HG02763 (cell line): ENCODE results near the gene SLC41A2.
"Not testable (repeated sequence)": the region's sequence is repeated elsewhere in the genome, so short reads cannot be mapped to it uniquely, and the experiment has no call there.

Experiments
- ATAC-seq: cut with Tn5 transposase; IDR thresholded peaks from one replicate; pipeline ENCODE4 v1.9.1; 2021; ENCODE audit warnings: mild to moderate bottlenecking, moderate library complexity; ENCODE audit not compliant: unreplicated experiment

SLC41A2 gene

DNA sequence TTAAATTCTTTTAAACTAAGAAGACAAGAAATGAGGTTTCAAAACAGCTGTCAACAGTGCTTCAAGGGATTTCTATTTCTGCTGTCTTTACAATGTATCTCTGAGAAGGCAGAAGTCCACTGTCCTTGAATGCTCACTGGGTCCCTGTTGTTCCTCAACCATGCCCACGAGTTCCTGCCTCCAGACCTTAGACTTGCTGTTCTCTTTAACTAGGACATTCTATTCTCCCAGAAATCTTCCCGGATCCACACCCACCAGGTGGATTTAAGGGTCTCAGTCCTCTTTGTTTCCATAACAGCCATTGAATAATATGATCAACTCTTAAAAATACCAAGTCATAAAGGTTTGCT lies 6.7 kb upstream of the SLC41A2 start:
- ATAC-seq: no peak

DNA sequence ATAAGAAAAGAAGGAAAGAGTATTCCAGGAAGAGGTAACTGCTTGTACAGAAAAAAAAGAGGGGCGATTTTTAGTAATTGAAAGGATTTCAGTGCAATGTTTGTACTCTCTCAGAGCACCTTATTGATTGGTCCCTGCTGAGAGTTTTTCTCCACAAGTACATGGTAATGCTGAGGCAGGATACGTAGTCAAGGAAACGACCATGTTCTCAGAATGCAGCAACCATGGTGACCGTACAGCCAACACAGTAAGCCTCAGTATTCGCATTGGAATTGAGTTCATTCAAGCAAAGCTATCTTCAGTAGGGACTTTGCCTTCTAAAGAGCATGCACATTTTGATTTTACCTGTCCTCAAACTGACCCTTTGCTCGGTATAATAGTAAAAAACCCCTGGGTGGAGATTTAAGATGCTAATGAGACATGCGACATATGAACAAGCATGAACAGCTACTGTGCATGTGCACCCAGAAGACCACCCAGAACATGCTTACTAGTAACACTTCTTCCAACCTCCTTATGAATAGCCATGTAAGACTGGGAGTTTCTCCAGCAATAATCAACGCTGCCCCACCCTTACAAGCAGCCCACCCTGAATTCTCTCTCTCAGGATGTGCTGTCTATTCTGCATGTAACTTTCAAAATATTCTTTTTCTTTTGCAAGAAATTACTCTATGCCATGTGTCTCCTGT lies 6.2 kb upstream of the SLC41A2 start:
- ATAC-seq: no peak

DNA sequence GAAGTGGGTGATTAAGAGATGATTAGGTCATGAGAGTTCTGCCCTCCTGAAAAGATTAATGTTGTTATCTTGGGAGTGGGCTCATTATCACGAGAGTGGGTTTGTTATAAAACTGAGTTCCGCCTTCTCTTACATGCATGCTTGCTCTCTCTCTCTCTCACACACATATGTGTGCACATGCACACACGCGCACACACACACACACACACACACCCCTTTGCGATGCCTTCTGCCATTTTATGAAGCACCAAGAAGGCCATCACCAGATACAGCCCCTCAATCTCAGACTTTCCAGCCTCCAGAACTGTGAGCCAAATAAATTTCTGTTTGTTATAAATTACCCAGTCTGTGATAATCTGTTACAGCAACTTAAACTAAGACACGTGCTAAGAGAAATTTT lies 5.7 kb upstream of the SLC41A2 start:
- ATAC-seq: no peak

DNA sequence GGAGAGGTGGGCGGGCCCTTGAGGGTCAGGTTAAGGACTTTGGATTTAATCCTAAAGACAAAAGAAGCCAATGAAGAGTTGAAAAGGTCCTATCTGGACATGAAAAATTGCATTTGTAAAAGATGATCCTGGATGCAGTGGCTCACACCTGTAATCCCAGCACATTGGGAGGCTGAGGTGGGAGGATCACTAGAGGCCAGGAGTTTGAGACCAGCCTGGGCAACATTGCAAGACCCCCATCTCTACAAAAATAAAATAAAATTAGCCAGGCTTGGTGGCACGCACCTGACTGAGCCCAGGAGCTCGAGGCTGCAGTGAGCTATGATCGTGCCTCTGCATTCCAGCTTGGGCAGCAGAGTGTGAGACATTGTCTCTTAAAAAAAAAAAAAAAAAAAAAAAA lies 2.4 kb upstream of the SLC41A2 start:
- no peak for ATAC-seq

DNA sequence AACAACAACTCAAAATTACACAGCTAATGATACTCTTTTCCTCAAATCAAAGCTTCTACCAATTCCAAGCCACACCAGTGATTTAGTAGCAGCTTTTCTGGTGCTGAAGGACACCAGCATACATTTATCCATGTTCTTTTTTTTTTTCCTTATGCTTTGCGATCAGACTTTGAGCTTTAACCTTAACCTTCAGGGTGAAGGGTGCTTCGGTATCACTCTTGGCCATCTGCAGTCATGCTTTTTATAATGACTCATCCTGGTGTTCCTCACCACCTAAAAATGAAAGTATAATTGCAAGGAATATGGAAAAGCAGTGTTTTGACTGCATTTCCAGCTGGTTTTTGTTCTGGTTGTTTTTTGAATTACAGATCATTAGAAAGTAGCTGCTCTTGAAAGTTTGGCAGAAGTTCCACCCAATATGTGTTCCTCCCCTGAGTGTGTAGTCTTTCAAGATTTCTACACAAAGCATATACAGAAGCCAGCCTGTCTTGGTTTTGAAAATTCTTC lies 1.3 kb upstream of the SLC41A2 start:
- ATAC-seq: no peak

DNA sequence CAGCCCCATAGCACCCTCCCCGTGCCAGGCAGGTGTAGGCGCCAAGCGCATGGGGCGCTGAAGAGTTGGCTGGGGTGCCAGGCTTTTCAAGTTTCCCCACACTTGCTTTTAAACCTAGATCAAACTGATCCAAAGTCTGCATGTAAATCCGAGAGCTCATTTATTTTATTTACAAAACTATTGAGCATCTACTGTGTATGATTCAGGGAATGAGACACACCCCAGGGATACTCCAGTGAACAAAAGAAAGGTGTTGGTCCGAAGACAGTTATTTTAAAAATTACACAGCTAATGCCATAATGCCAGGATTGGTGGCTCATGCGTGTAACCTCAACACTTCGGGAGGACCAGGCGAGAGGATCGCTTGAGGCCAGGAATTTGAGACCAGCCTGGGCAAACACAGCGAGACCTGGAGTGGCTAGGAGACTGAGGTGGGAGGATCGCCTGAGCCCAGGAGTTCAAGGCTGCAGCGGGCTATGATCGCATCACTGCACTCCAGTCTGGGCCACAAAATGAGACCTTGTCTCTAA lies 780 bp upstream of the SLC41A2 start:
- ATAC-seq: no peak

DNA sequence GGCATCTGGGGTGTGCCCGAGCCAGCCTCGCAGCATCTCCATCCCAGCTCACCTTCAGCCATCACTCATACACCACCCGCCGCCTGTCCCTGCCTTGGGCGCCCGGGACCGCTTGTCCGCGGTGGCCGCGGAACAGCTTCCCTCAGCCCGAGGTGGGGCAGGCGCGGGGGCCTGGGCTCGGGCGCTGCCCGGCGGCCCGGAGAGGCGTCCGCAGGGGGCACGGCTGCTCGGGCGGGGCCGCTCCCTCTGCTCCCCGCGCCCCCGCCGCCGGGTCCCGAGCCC lies 430 bp downstream of the SLC41A2 start:
- ATAC-seq: no peak

DNA sequence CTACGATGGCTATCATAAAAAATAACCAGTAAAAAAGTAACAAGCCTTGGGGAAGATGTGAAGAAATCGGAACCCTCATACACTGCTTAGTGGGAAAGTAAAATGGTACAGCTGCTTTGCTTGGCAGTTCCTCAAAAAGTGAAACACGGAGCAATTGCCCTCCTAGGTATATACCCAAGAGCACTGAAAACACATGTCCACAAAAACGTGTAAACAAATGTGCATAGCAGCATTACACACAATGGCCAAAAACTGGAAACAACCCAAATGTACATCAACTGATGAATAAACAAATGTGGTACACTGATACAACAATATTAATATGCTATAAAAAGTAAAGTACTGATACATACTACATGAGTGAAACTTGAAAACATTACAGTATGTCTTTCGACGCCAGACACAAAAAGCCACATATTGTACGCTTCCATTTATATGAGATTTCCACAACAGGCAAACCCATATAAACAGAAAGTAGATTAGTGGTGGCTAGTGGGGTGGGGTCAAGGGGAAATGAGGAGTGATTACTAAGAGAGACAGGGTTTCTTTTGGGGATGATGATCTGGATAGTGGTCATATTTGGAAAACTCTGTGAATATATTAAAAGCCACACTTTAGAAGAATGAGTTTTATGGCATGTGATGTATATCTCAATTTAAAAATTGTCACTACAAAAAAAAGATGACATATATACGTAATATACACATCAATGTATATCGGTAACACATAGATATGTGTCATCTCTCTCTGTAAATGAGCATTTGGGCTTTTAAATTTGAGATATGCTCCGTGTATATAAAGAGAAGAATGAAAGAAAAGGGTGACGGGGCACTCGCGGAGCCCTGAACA lies 996 bp downstream of the SLC41A2 start:
- no peak for ATAC-seq

DNA sequence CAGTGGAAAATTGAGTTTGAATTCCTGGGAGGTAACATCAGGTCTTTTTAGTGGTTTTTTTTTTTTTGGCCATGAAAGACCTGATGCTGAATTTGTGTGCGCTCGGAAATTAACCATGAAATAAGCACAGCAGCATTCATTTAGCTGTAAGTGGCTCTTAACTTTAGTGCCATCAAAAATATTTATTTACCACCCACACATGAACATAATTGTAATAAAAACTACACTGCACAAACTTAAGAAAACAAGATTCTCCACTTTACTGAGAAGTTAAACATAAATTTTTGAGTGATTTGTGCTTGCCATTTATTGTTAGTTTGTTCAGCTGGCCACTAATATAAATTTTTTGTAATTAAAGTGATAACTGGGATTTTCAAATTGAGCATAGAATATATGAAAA lies 2.4 kb downstream of the SLC41A2 start:
- no peak for ATAC-seq

DNA sequence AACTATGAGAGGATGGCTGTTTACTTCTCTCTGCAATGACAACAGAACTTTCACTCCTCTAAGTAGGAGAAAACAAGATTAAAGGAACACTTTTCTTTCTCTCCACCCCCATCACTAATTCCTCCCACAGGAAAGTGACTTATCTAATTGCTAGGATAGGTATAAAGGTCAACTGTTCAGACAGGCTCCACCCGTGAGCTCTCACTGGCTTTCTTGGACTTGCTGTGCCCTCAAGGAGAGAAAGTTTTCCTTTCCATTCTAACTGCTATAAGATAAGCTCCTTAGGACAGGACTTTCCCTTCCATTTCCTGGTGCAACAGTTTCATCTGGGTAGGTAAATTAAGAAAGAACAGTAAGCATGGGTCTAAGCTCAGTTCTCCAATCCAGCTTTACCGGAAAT lies 4.8 kb downstream of the SLC41A2 start:
- ATAC-seq: no peak

DNA sequence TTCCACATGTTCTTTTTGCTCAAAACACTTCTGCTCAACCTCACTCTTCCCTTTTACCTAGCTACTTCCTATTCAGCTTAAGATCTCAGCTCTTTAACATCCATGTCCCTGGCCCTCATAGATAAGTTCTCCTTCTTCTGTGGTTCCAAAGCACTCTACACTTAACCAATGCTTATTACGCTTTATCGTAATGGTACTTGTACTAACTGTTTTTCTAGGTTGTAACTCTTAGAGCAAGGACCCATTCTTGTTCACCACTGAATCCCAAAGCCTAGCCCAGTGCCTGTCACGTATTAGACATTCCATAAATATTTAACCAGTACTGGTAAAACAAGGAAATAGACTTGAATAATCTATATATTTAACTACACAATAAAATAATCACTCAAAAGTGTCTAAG lies 5.3 kb downstream of the SLC41A2 start:
- ATAC-seq: no peak

DNA sequence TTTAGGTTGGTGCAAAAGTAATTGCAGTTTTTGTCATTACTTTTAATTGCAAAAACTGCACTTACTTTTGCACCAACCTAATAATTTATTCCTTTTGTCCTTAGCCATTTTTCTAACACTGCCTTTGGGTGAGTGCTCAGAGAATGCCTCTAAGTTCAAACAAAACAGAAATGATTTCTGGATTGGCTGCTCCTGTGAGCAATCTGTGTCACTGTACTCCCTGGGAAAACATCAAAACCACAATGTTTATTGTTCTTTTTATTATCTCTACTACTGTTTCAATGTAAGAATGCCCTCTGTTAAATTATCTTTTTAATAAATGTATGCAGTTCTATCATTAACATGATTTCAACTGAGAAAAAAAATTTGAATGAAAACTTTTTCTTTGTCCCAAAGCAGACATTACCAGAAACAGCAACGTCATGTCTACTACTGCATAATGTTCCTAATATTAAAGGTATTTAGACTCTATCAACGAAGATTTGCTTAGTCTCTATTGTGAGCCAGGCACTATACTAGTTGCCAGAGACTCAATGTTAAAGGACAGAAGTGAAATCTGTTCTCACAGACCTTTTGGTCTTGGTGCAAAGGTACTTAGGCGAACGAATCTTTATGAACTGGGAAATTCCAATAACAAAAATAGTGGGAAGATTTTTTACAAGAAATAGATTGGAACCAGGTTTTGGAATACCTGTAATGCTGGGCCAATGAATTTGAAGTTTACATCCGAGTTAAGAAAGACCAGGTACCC lies 6.2 kb downstream of the SLC41A2 start:
- ATAC-seq: no peak

DNA sequence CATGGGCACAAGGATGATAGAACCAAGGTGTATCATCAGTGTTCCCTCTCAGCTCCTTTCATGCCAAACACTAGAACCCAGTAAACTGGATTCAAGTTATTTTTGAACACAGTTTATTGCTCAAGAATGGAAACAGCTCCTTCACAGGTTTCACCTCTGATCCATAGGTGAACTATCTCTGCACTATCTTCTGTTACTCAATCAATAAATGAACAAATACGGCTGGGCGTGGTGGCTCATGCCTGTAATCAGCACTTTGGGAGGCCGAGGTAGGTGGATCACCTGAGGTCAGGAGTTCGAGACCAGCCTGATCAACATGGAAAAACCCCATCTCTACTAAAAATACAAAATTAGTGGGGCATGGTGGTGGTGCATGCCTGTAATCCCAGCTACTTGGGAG lies 9.4 kb downstream of the SLC41A2 start:
- not testable (repeated sequence) for ATAC-seq

DNA sequence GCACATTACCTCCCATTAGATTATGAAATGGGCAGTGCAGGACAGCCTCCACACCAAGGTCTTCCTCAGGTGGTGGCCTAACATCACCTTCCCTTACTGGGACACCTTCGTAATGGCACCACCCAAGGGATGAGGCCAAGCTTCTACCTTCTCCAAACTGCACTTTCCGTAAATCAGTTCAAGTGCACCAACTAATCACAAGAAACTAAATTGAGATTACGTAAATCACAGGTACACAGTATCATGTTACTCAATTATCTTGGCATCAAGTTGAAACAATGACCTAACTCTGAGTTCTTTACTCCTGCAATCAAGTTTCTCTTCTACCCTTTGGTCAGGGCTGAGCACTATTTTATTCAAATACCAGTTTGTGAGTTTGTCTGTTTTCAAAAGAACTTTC lies 13.8 kb downstream of the SLC41A2 start:
- no peak for ATAC-seq

DNA sequence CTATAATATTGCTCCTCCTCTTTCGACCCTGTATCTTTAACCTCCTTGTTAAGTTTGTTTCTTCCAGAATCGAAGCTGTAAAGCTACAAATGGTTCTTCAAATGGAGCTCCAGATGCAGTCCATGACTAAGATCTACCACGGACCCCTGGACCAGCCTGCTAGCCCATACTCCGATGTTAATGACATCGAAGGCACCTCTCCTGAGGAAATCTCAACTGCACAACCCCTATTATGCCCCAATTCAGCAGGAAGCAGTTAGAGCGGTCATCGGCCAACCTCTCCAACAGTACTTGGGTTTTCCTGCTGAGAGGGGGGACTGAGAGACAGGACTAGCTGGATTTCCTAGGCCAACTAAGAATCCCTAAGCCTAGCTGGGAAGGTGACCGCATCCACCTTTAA lies 14.7 kb downstream of the SLC41A2 start:
- ATAC-seq: not testable (repeated sequence)

DNA sequence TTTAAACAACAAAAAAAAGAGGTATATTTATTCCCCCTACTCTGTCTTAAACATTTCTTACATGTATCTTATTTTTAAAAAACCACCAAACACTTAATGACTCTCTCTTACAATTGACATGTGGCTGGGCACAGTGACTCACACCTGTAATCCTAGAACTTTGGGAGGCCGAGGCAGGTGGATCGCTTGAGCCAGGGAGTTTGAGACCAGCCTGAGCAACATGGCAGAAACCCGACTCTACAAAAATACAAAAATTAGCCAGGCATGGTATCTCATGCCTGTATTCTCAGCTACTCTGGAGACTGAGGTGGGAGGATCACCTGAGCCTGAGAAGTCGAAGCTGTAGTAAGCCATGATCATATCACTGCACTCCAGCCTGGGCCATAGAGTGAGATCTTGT lies 16.0 kb downstream of the SLC41A2 start:
- no peak for ATAC-seq

DNA sequence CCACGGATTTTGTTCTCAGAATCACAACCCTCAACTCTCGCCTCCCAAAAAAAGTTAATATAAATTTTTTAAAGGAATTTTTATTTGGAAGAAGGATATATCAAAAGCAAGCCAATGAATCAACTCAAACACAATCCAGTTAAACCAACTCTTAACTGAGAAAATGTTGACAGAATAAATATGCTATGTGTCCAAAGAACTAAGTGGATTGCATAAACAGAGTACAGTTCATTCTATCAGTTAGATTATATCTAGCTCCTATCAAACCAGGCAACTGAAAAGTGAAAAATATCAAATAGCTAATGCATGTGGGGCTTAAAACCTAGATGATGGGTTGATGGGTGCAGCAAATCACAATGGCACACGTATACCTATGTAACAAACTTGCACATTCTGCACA lies 16.6 kb downstream of the SLC41A2 start:
- ATAC-seq: no peak

DNA sequence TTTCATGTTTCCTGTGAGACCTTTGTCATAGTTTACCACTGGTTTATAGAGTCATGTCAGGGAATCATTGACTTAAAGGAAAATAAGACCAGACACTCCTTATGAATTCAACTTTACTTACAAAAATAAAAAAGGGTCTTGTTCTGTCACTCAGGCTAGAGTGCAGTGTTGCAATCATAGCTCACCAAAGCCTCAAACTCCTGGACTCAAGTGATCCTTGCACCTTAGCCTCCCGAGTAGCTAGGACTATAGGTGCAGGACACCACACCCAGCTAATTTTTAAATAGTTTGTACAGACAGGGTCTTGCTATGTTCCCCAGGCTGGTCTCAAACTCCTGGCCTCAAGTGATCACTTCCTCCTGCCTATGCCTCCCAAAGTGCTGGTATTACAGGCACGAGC lies 19.0 kb downstream of the SLC41A2 start:
- no peak for ATAC-seq

DNA sequence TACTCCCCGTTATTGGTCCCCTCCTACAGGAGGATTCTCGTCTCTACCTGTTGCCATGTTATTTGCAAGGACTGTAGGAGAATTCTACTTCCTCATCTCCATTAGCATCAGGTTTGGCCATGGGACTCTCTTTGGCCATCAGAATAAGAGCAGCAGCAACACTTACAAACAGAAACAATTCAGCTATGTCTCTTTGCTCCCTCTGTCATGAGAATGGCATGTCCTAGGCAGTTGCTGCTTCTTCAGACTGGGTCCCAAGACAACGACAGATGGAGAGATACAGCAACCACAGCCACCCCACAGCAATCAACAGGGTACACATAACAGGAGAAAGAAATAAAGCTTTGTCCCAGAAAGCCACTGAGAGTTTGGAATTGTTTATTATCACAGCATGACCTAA lies 19.7 kb downstream of the SLC41A2 start:
- ATAC-seq: no peak

DNA sequence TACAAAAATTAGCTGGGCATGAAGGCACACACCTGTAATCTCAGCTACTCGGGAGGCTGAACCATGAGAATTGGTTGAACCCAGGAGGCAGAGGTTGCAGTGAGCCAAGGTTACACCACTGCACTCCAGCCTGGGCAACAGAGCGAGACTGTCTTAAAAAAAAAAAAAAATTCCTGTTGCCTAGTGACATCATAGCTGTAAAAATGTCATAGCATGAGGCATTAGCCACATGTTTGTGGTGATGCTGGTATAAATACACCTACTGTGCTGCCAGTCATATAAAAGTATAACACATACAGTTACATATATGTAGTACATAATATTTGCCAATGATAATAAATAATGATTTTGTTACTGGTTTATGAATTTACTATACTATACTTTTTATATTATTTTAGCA lies 22.2 kb downstream of the SLC41A2 start:
- no peak for ATAC-seq

DNA sequence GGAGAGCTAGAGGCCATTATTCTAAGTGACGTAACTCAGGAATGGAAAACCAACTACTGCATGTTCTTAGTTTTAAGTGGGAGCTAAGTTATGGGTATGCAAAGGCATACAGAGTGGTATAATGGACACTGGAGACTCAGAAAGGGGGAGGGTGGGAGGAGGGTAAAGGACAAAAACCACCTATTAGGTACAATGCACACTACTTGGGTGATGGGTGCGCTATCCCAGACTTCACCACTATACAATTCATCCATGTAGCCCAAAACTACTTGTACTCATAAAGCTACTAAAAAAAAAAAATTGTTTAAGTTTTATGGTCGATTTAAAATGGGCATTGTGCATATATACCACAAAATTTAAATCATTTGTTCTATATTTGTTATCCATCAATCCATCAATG lies 24.3 kb downstream of the SLC41A2 start:
- no peak for ATAC-seq

DNA sequence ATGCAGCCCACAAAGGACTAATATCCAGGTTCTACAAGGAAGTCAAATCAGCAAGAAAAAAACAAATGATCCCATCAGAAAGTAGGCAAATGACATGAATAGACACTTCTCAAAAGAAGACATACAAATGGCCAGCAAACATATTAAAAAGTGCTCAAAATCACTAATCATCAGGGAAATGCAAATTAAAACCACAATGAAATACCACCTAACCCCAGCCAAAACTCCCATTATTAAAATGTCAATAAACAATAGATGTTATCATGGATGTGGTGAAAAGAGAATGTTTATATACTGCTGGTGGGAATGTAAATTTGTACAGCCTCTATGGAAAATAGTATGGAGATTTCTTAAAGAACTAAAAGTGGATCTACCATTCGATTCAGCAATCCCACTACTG lies 25.0 kb downstream of the SLC41A2 start:
- ATAC-seq: no peak
